ENCODE results near the gene SLCO2B1.

The SLCO2B1 gene

DNA sequence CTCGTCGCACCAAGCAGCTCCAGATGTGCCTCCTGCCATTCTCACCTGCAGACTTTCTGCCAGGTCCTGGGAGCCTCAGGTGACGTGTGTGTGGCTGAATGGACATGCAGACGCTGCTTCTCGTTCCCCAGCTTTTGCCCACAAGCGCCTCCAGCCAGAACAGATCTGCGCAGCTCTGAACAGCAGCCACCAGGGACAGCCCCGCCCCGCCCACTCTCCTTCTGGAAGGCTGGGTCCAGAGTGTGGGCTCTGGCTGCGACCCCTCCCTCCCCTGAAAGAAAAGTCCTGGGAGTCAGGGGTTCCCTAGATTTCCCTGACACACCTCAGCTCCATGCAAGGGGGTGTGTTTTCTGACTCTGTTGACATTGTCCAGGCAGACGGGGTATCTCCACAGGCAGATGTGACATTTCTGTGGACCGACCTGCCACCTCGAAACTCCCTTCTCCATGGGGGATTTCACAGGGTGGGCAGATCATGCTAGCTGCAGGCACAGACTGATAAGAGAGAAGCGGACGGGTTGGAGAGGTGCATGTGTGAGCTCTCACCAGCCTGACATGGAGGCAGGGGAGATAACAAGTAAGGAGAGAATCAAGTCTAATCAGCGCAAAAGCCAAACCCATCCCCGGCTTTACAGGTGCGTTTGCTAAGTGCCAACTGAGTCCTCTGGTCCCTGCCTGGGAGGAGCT is 19.8 kb downstream of the SLCO2B1 start:
- no peak for DNase-seq (ENCODE audit: low read depth in 1 of 2, low spot score in 1 of 2)

DNA sequence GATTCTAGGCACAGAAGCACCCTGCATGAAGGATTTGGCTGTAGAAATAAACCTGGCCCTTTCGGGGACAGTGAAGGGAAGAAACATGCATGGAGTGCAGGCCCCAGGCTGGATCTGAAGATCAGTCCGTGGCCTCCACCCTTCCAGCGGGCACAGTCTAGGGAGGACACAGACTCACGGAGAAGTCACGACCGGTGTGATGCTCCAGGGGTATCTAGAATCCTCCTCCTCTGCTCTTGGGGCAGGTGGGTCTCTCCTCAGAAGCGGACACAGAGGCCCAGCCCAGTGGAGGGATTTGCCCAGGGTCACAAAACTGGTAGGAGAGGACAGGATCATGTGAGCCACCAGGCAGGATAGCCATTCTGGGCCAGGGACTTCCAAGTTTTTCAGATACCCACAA is 22.4 kb downstream of the SLCO2B1 start:
- TF ChIP-seq SPI1 (IDR thresholded peaks at IDR 0.05; ENCODE audit: borderline replicate concordance, low read depth): no peak
- TF ChIP-seq, protein P1, sequence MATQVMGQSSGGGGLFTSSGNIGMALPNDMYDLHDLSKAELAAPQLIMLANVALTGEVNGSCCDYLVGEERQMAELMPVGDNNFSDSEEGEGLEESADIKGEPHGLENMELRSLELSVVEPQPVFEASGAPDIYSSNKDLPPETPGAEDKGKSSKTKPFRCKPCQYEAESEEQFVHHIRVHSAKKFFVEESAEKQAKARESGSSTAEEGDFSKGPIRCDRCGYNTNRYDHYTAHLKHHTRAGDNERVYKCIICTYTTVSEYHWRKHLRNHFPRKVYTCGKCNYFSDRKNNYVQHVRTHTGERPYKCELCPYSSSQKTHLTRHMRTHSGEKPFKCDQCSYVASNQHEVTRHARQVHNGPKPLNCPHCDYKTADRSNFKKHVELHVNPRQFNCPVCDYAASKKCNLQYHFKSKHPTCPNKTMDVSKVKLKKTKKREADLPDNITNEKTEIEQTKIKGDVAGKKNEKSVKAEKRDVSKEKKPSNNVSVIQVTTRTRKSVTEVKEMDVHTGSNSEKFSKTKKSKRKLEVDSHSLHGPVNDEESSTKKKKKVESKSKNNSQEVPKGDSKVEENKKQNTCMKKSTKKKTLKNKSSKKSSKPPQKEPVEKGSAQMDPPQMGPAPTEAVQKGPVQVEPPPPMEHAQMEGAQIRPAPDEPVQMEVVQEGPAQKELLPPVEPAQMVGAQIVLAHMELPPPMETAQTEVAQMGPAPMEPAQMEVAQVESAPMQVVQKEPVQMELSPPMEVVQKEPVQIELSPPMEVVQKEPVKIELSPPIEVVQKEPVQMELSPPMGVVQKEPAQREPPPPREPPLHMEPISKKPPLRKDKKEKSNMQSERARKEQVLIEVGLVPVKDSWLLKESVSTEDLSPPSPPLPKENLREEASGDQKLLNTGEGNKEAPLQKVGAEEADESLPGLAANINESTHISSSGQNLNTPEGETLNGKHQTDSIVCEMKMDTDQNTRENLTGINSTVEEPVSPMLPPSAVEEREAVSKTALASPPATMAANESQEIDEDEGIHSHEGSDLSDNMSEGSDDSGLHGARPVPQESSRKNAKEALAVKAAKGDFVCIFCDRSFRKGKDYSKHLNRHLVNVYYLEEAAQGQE (IDR thresholded peaks at IDR 0.05; ENCODE audit: insufficient replicate concordance, low read depth): no peak
- TF ChIP-seq POLR2AphosphoS5 (IDR thresholded peaks at IDR 0.05; ENCODE audit: low read depth): no peak
- TF ChIP-seq CTCF (IDR thresholded peaks at IDR 0.05; ENCODE audit: insufficient read depth, low read length): no peak
- TF ChIP-seq GABPA (IDR thresholded peaks at IDR 0.05; ENCODE audit: low read depth): no peak
- no peak overlapping the region for H3K4me3 ChIP-seq (replicated peaks; ENCODE audit: insufficient read depth, low read length)
- H3K27me3 ChIP-seq (ENCODE audit: insufficient read depth, poor library complexity, severe bottlenecking): no peaks in the 10 kb centered on the region
- DNase-seq (ENCODE audit: low read depth in 1 of 2, low spot score in 1 of 2): no peak
- no peak overlapping the region for H3K27ac ChIP-seq (replicated peaks)

More for the DNA sequence above, 19.8 kb downstream of the SLCO2B1 start:
- H3K27ac ChIP-seq (replicated peaks): no peak overlapping the region
- TF ChIP-seq CTCF (IDR thresholded peaks at IDR 0.05; ENCODE audit: insufficient read depth, low read length) (no peak), SPI1 (IDR thresholded peaks at IDR 0.05; ENCODE audit: borderline replicate concordance, low read depth) (no peak), GABPA (IDR thresholded peaks at IDR 0.05; ENCODE audit: low read depth) (no peak), POLR2AphosphoS5 (IDR thresholded peaks at IDR 0.05; ENCODE audit: low read depth) (no peak)
- TF ChIP-seq, protein P1 (IDR thresholded peaks at IDR 0.05; ENCODE audit: insufficient replicate concordance, low read depth): no peak
- H3K4me3 ChIP-seq (replicated peaks; ENCODE audit: insufficient read depth, low read length): no peak overlapping the region
- H3K27me3 ChIP-seq (ENCODE audit: insufficient read depth, poor library complexity, severe bottlenecking): no peaks in the 10 kb centered on the region

DNA sequence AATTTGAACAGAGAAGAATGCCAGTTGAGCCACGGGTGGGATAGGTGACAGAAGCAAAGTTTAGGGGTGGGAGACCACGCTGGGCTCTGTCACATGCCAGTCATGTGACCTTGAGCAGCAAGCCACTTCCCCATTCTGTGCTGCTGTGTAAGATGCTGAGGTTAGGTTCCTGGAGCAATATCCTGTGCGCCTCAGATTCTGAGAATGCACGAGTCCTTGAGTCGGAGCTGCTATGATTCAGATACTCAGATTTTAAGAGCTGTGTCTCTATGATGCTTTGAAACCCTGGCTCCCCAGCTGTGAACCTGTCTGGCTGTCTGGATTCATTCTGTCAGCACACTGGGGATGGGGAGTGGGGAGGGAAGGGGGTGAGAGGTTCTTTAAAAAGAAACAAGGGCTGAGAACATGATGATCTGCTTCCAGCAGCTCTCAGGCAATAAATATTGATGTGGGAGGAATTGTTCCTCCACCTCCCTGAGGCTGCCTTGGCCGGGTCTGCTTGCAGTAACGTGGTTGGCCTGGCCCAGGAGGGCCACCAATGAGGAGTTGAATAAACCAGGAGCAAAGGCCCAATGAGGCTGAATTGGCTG is 24.0 kb downstream of the SLCO2B1 start:
- peak in 1 of 2 experiments; percentile 58 for DNase-seq (ENCODE audit: low read depth in 1 of 2, low spot score in 1 of 2)
- Histone ChIP-seq H3K27me3 (ENCODE audit: insufficient read depth, poor library complexity, severe bottlenecking) (no peaks in the 10 kb centered on the region), H3K27ac (replicated peaks) (no peak overlapping the region), H3K4me3 (replicated peaks; ENCODE audit: insufficient read depth, low read length) (no peak overlapping the region)
- no peak for TF ChIP-seq CTCF (IDR thresholded peaks at IDR 0.05; ENCODE audit: insufficient read depth, low read length)
- no peak for TF ChIP-seq POLR2AphosphoS5 (IDR thresholded peaks at IDR 0.05; ENCODE audit: low read depth)
- peak; percentile 84 for TF ChIP-seq SPI1 (IDR thresholded peaks at IDR 0.05; ENCODE audit: borderline replicate concordance, low read depth)
- TF ChIP-seq, protein P1 (IDR thresholded peaks at IDR 0.05; ENCODE audit: insufficient replicate concordance, low read depth): no peak
- no peak for TF ChIP-seq GABPA (IDR thresholded peaks at IDR 0.05; ENCODE audit: low read depth)

All from HL-60 (cell line).